Trophoblast cell (in vitro differentiated cells and primary cell): ENCODE data around the gene TMEM114.

Experiments used
- DNase-seq, 2 donors: peaks; one replicate each; pipeline ENCODE4 v3.0.0-alpha.2; 2016
- H2AFZ ChIP-seq: 2 replicates; pipeline ENCODE4 v1.6.1; 2013; ENCODE audit warnings: low read length, moderate library complexity, mild to moderate bottlenecking; ENCODE audit not compliant: insufficient read depth, poor library complexity
- H2AK5ac ChIP-seq: 2 replicates; pipeline ENCODE4 v1.6.1; 2013; ENCODE audit warnings: mild to moderate bottlenecking, low read length
- H2BK120ac ChIP-seq: 2 replicates; pipeline ENCODE4 v1.6.1; 2013; ENCODE audit warnings: low read length, mild to moderate bottlenecking, moderate library complexity; ENCODE audit not compliant: insufficient read depth, poor library complexity
- H2BK12ac ChIP-seq: 2 replicates; pipeline ENCODE4 v1.6.1; 2013; ENCODE audit warnings: mild to moderate bottlenecking, low read length, moderate library complexity
- H2BK5ac ChIP-seq: 2 replicates; pipeline ENCODE4 v1.6.1; 2013; ENCODE audit warnings: low read length, low read depth, moderate library complexity, mild to moderate bottlenecking; ENCODE audit not compliant: poor library complexity
- H3K14ac ChIP-seq: 2 replicates; pipeline ENCODE4 v1.6.1; 2013; ENCODE audit warnings: mild to moderate bottlenecking, low read length
- H3K18ac ChIP-seq: 2 replicates; pipeline ENCODE4 v1.6.1; 2013; ENCODE audit warnings: mild to moderate bottlenecking, low read length
- H3K23ac ChIP-seq: 2 replicates; pipeline ENCODE4 v1.6.1; 2013; ENCODE audit warnings: low read length
- H3K27ac ChIP-seq: 2 replicates; pipeline ENCODE4 v1.5.1; 2013; ENCODE audit warnings: low read depth, mild to moderate bottlenecking, inconsistent platforms, low read length, moderate library complexity
- H3K27me3 ChIP-seq: 2 replicates; pipeline ENCODE4 v1.6.1; 2013; ENCODE audit warnings: inconsistent platforms, mild to moderate bottlenecking, low read length, moderate library complexity; ENCODE audit not compliant: insufficient read depth
- H3K36me3 ChIP-seq, 2 experiments: 1 replicate in 1 of 2; 2 replicates in 1 of 2; pipeline ENCODE4 v1.6.1; 2013; ENCODE audit warnings: low read length in 2 of 2, mild to moderate bottlenecking in 2 of 2, moderate library complexity in 1 of 2; ENCODE audit not compliant: insufficient read depth in 2 of 2, control insufficient read depth in 1 of 2
- H3K4ac ChIP-seq: 2 replicates; pipeline ENCODE4 v1.6.1; 2013; ENCODE audit warnings: low read depth, mild to moderate bottlenecking, low read length, moderate library complexity
- H3K4me1 ChIP-seq, 2 experiments: 1 replicate in 1 of 2; 2 replicates in 1 of 2; pipeline ENCODE4 v1.6.1; 2013; ENCODE audit warnings: low read length in 2 of 2, mild to moderate bottlenecking in 2 of 2, moderate library complexity in 1 of 2; ENCODE audit not compliant: insufficient read depth in 2 of 2, control insufficient read depth in 1 of 2
- H3K4me2 ChIP-seq: 2 replicates; pipeline ENCODE4 v1.6.1; 2013; ENCODE audit warnings: inconsistent platforms, mild to moderate bottlenecking, low read length, moderate library complexity
- H3K4me3 ChIP-seq: 2 replicates; pipeline ENCODE4 v1.5.1; 2013; ENCODE audit warnings: mild to moderate bottlenecking, low read depth, low read length, inconsistent platforms
- H3K79me1 ChIP-seq: one replicate; pipeline ENCODE4 v1.6.1; 2013; ENCODE audit warnings: low read length
- H3K79me2 ChIP-seq: 2 replicates; pipeline ENCODE4 v1.6.1; 2013; ENCODE audit warnings: low read length, mild to moderate bottlenecking; ENCODE audit not compliant: control insufficient read depth, insufficient read depth, poor library complexity
- H3K9ac ChIP-seq: 2 replicates; pipeline ENCODE4 v1.6.1; 2013; ENCODE audit warnings: mild to moderate bottlenecking, low read length
- H3K9me3 ChIP-seq: 2 replicates; pipeline ENCODE4 v1.6.1; 2013; ENCODE audit warnings: low read depth, mild to moderate bottlenecking, control low read depth, inconsistent platforms, low read length; ENCODE audit not compliant: insufficient read depth
- H4K12ac ChIP-seq: 2 replicates; pipeline ENCODE4 v1.6.1; 2013; ENCODE audit warnings: low read depth, mild to moderate bottlenecking, low read length, moderate library complexity
- H4K8ac ChIP-seq: 2 replicates; pipeline ENCODE4 v1.6.1; 2013; ENCODE audit warnings: low read depth, mild to moderate bottlenecking, low read length, moderate library complexity
- H4K91ac ChIP-seq: one replicate; pipeline ENCODE4 v1.6.1; 2013; ENCODE audit warnings: low read depth, mild to moderate bottlenecking, low read length, moderate library complexity
- WGBS: extraction: QIAGEN DNeasy Blood & Tissue Kit; methylation state at CpG from one replicate; pipeline ENCODE4 v1.1.7; 2013; ENCODE audit warnings: missing lambda C conversion rate; ENCODE audit not compliant: insufficient read length, insufficient coverage; ENCODE audit errors: extremely low coverage; 5-methylcytosine and 5-hydroxymethylcytosine counted together

TMEM114 gene

GRCh38 chr16:8537691-8538342, 52.5 kb downstream of the TMEM114 start:
- H3K9ac ChIP-seq = no peak overlapping the region
- H3K4me2 ChIP-seq = no peak overlapping the region
- no peak overlapping the region for H3K27ac ChIP-seq
- no peaks in the 10 kb centered on the region for H3K9me3 ChIP-seq
- H2AK5ac ChIP-seq = no peak overlapping the region
- H2BK5ac ChIP-seq = no peak overlapping the region
- no peak overlapping the region for H3K14ac ChIP-seq
- DNase-seq = no peak
- H4K8ac ChIP-seq = no peak overlapping the region
- peaks cover 0 to 3% of the 10 kb centered on the region in 2 experiments for H3K4me1 ChIP-seq
- H3K23ac ChIP-seq = no peak overlapping the region
- H2BK120ac ChIP-seq = no peak overlapping the region
- H4K12ac ChIP-seq = no peak overlapping the region
- H2AFZ ChIP-seq = no peak overlapping the region
- no peak overlapping the region for H3K18ac ChIP-seq
- H3K79me2 ChIP-seq = no peaks in the 10 kb centered on the region
- H3K36me3 ChIP-seq = no peaks in the 10 kb centered on the region
- no peak overlapping the region for H2BK12ac ChIP-seq
- H3K79me1 ChIP-seq = no peaks in the 10 kb centered on the region
- H3K4me3 ChIP-seq = no peak overlapping the region
- WGBS = no CpG with 5 or more reads among the region's 6 CpGs
- no peak overlapping the region for H3K4ac ChIP-seq
- H4K91ac ChIP-seq = no peak overlapping the region
- no peaks in the 10 kb centered on the region for H3K27me3 ChIP-seq

- no peaks in the 10 kb centered on the region for H3K79me2 ChIP-seq
- H3K4ac ChIP-seq = no peak overlapping the region
- H3K27me3 ChIP-seq = no peaks in the 10 kb centered on the region
- H4K8ac ChIP-seq = no peak overlapping the region
- H4K91ac ChIP-seq = no peak overlapping the region
- no peak overlapping the region for H2AK5ac ChIP-seq
- no peaks in the 10 kb centered on the region for H3K36me3 ChIP-seq
- H3K18ac ChIP-seq = no peak overlapping the region
- no peak overlapping the region for H2BK12ac ChIP-seq
- peaks cover 0 to 6% of the 10 kb centered on the region in 2 experiments for H3K4me1 ChIP-seq
- no peak overlapping the region for H2AFZ ChIP-seq
- no peaks in the 10 kb centered on the region for H3K9me3 ChIP-seq
- no peak for DNase-seq
- H3K27ac ChIP-seq = no peak overlapping the region
- H3K79me1 ChIP-seq = no peaks in the 10 kb centered on the region
- no peak overlapping the region for H3K14ac ChIP-seq
- H4K12ac ChIP-seq = no peak overlapping the region
- H3K23ac ChIP-seq = no peak overlapping the region
- no peak overlapping the region for H2BK5ac ChIP-seq
- no CpG with 5 or more reads among the region's 2 CpGs for WGBS
- H3K4me2 ChIP-seq = no peak overlapping the region
- H3K9ac ChIP-seq = no peak overlapping the region
- H3K4me3 ChIP-seq = no peak overlapping the region
- no peak overlapping the region for H2BK120ac ChIP-seq
Observed at GRCh38 chr16:8533509-8533908, 56.8 kb downstream of the TMEM114 start.

GRCh38 chr16:8530752-8531384, 59.4 kb downstream of the TMEM114 start:
- Histone ChIP-seq H3K9ac (no peak overlapping the region), H3K9me3 (no peaks in the 10 kb centered on the region), H2AFZ (no peak overlapping the region), H3K79me1 (no peaks in the 10 kb centered on the region), H3K18ac (no peak overlapping the region), H2BK120ac (no peak overlapping the region), H3K4ac (no peak overlapping the region), H3K27me3 (no peaks in the 10 kb centered on the region), H4K8ac (no peak overlapping the region), H3K14ac (no peak overlapping the region), H3K4me3 (no peak overlapping the region), H3K27ac (no peak overlapping the region), H4K91ac (no peak overlapping the region), H3K79me2 (no peaks in the 10 kb centered on the region), H3K4me1 (peaks cover 0 to 6% of the 10 kb centered on the region in 2 experiments), H2BK12ac (no peak overlapping the region), H4K12ac (no peak overlapping the region), H2BK5ac (no peak overlapping the region), H3K36me3 (no peaks in the 10 kb centered on the region), H3K4me2 (no peak overlapping the region), H2AK5ac (no peak overlapping the region), H3K23ac (no peak overlapping the region)
- DNase-seq = no peak
- no CpG with 5 or more reads among the region's 5 CpGs for WGBS

GRCh38 chr16:8528471-8528870, 61.8 kb downstream of the TMEM114 start:
- DNase-seq = no peak
- no peak overlapping the region for H2AFZ ChIP-seq
- no peaks in the 10 kb centered on the region for H3K79me2 ChIP-seq
- H3K18ac ChIP-seq = no peak overlapping the region
- H3K4me1 ChIP-seq = peaks cover 0 to 6% of the 10 kb centered on the region in 2 experiments
- H3K4ac ChIP-seq = no peak overlapping the region
- no peak overlapping the region for H2BK5ac ChIP-seq
- H3K9me3 ChIP-seq = no peaks in the 10 kb centered on the region
- no peak overlapping the region for H3K4me2 ChIP-seq
- no peak overlapping the region for H4K12ac ChIP-seq
- no peaks in the 10 kb centered on the region for H3K79me1 ChIP-seq
- no peak overlapping the region for H3K14ac ChIP-seq
- no peak overlapping the region for H2BK12ac ChIP-seq
- H3K23ac ChIP-seq = no peak overlapping the region
- no peaks in the 10 kb centered on the region for H3K27me3 ChIP-seq
- no peak overlapping the region for H2BK120ac ChIP-seq
- no peak overlapping the region for H4K8ac ChIP-seq
- H3K27ac ChIP-seq = no peak overlapping the region
- no CpG with 5 or more reads among the region's 5 CpGs for WGBS
- no peak overlapping the region for H4K91ac ChIP-seq
- no peak overlapping the region for H3K4me3 ChIP-seq
- no peak overlapping the region for H2AK5ac ChIP-seq
- H3K9ac ChIP-seq = no peak overlapping the region
- no peaks in the 10 kb centered on the region for H3K36me3 ChIP-seq
